Ovary (tissue), 9 donors: ENCODE results near the gene FAM162B. TPM values are rescaled to one million over a fixed set of nuclear protein-coding genes. Genes with fewer than 3 reads are reported as not detected.

Experiments
- DNase-seq, 5 donors: peaks; one replicate each; pipeline ENCODE4 v3.0.0-alpha.2; 2019 to 2020
- H3K27ac ChIP-seq, 2 donors: fragments of 200-600 bp; one replicate each; pipeline versions ENCODE4 v1.5.1 to v1.8.0; 2019 to 2022
- H3K27me3 ChIP-seq: fragments of 200-600 bp; one replicate; pipeline ENCODE4 v1.8.0; 2022
- H3K36me3 ChIP-seq: fragments of 200-600 bp; sonication (generic); one replicate; pipeline ENCODE4 v1.5.1; 2019
- H3K4me1 ChIP-seq: one replicate; pipeline ENCODE4 v1.8.1; 2013; ENCODE audit warnings: mild to moderate bottlenecking, moderate library complexity; ENCODE audit not compliant: insufficient read depth
- H3K4me3 ChIP-seq: fragments of 200-600 bp; sonication (generic); one replicate; pipeline ENCODE4 v1.5.1; 2017
- H3K9me3 ChIP-seq, 2 donors: fragments of 200-600 bp in 1 of 2; sonication (generic) in 1 of 2; one replicate each; pipeline versions ENCODE4 v1.5.1 to v1.8.1; 2013 to 2019; ENCODE audit warnings: mild to moderate bottlenecking in 1 of 2, moderate library complexity in 1 of 2
- EP300 ChIP-seq: sonication (generic); formaldehyde crosslinking; IDR thresholded peaks from one replicate; pipeline ENCODE4 v1.6.1; 2017; ENCODE audit warnings: antibody characterized with exemption
- POLR2A ChIP-seq: fragments of 450-650 bp; IDR thresholded peaks from one replicate; pipeline ENCODE4 v1.6.1; 2017; ENCODE audit warnings: antibody characterized with exemption, mild to moderate bottlenecking, moderate library complexity
- WGBS, 3 donors: extraction: QIAGEN DNeasy Blood & Tissue Kit in 1 of 3; methylation state at CpG; one replicate each; pipeline versions ENCODE4 v1.1.5 to v1.1.7; 2013 to 2017; 5-methylcytosine and 5-hydroxymethylcytosine counted together
- intact Hi-C, 4 donors: fragments of 100-400 bp; cut with DNase I; formaldehyde crosslinking; loops; one replicate each; pipeline versions ENCODE4 v1.11.0 to v1.15.1; 2022 to 2023
- polyA plus RNA-seq, 2 donors: library from polyadenylated mRNA; stranded (reverse); fragments of 200-250 nt in 1 of 2; fragments of 350-450 nt in 1 of 2; fragmentation: Illumina TruSeq in 1 of 2; extraction: RNeasy Lipid Tissue Mini Kit (QIAGEN cat#74804) in 1 of 2; gene quantifications; one replicate each; pipeline ENCODE4 v1.2.3, GENCODE V29; 2013 to 2014
- total RNA-seq, 7 donors: library from RNA; depleted of rRNA in 2 of 7; stranded (reverse); fragments of >200 nt in 2 of 7; fragmentation: NEBNext Ultra II Directional in 3 of 7; extraction: Animal tissue kit (Norgen Biotek cat#: 25700) in 3 of 7; gene quantifications; one replicate each; pipeline versions ENCODE4 v1.1.0 to v1.2.4, GENCODE V29; 2016 to 2023
- TF ChIP-seq, protein P1 (sequence below), 3 donors: fragments of 450-650 bp in 2 of 3; fragments of 200-600 bp in 1 of 3; IDR thresholded peaks; one replicate each; pipeline versions ENCODE4 v1.5.1 to v1.8.0; 2016 to 2022; ENCODE audit warnings: antibody characterized with exemption in 3 of 3, mild to moderate bottlenecking in 1 of 3
- donor health status: DM: no; HTN: no; CAD: no; lungs with moderate emphysema.
- donor health status: DM: no; HTN: no; CAD: no.
- donor health status: Bipolar disorder and iron deficiency.
- donor health status: DM: yes; HTN: yes; CAD: no.
- donor health status: DM: no; HTN: no; CAD: no.
- donor health status: DM: yes; HTN: yes; CAD: no.

FAM162B gene
- total and polyA plus RNA-seq, 9 donors: 2.2 to 11.6 (median 6.4) TPM

DNA sequence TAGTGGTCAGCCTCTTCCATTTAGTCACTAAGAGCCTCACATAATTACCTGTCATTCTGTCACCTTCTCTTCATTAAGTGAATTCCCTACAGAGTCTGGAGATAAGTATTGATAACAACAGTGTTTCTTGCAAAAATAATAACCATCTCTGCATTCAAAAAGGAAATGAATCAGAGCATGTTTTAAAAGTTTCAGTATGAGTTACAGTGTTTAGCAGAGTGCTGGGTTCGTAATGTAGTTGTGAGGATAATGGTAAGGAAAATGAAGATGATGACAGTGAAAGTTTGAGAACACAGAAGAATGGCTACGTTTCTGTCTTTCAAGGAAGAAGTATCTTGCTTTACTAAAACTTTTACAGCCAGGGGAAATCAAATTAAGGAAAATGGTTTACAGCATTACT lies 32.1 kb upstream of the FAM162B start:
- TF ChIP-seq POLR2A: no peak
- TF ChIP-seq EP300: no peak
- TF ChIP-seq, protein P1, sequence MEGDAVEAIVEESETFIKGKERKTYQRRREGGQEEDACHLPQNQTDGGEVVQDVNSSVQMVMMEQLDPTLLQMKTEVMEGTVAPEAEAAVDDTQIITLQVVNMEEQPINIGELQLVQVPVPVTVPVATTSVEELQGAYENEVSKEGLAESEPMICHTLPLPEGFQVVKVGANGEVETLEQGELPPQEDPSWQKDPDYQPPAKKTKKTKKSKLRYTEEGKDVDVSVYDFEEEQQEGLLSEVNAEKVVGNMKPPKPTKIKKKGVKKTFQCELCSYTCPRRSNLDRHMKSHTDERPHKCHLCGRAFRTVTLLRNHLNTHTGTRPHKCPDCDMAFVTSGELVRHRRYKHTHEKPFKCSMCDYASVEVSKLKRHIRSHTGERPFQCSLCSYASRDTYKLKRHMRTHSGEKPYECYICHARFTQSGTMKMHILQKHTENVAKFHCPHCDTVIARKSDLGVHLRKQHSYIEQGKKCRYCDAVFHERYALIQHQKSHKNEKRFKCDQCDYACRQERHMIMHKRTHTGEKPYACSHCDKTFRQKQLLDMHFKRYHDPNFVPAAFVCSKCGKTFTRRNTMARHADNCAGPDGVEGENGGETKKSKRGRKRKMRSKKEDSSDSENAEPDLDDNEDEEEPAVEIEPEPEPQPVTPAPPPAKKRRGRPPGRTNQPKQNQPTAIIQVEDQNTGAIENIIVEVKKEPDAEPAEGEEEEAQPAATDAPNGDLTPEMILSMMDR (IDR thresholded peaks at IDR 0.05): no peak
- 54 to 59% (median 57%) methylated on average over 2 of the region's 2 CpGs for WGBS, 3 donors
- no peak for DNase-seq

DNA sequence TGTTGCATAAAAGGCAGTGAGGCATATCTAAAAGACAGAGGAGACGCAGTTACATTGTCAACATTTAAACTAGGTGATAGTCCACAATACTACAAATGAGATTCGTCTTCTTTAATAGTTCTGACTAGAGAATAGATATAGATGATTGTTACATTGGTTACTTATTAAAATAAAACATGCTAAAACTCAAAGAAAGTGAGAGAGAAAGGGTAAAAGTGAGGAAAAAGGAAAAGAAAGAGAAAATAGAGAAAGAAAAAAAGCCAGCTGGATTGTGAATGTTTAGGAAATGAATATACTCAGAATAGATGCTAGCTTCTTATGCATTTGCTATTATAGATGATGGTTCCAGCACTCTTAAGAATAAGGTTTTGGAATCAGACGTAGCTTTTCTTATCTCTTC lies 27.7 kb upstream of the FAM162B start:
- no peak overlapping the region for H3K27ac ChIP-seq
- H3K27me3 ChIP-seq: no peaks in the 10 kb centered on the region
- no peaks in the 10 kb centered on the region for H3K9me3 ChIP-seq
- intact Hi-C loops: no loop called here
- TF ChIP-seq EP300 (no peak), POLR2A (no peak)
- TF ChIP-seq, protein P1 (IDR thresholded peaks at IDR 0.05): no peak
- H3K4me1 ChIP-seq: no peaks in the 10 kb centered on the region
- 50 to 68% (median 62%) methylated on average over 3 of the region's 3 CpGs for WGBS, 3 donors
- H3K4me3 ChIP-seq: no peak overlapping the region
- no peaks in the 10 kb centered on the region for H3K36me3 ChIP-seq
- no peak for DNase-seq

More for the DNA sequence above, 32.1 kb upstream of the FAM162B start:
- no peaks in the 10 kb centered on the region for H3K27me3 ChIP-seq
- H3K9me3 ChIP-seq: no peaks in the 10 kb centered on the region
- H3K27ac ChIP-seq: no peak overlapping the region
- no peaks in the 10 kb centered on the region for H3K4me1 ChIP-seq
- no peaks in the 10 kb centered on the region for H3K36me3 ChIP-seq
- intact Hi-C loops: no loop called here
- H3K4me3 ChIP-seq: no peak overlapping the region

DNA sequence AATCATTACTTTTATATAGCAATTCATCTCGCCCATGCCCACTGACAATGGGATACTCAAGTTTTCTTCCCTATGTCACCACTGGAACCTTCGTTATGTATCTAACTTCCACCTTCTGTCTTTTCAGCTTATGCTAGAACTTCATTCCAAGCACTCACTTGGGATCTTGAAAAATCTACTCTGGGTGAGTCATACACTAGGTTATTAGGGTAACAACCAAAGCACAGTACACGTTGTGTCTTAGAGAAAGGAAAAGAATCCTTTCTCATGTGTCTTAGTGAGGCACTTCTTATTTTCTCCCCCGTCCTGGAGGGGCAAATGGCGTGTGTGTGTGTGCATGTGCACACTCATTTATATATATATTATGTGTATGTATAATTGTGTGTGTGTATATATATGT lies 18.3 kb upstream of the FAM162B start:
- Histone ChIP-seq H3K4me1 (no peaks in the 10 kb centered on the region), H3K4me3 (no peak overlapping the region), H3K27ac (no peak overlapping the region), H3K9me3 (no peaks in the 10 kb centered on the region), H3K36me3 (no peaks in the 10 kb centered on the region), H3K27me3 (no peaks in the 10 kb centered on the region)
- WGBS, 3 donors: 63 to 73% (median 64%) methylated on average over 5 of the region's 5 CpGs
- DNase-seq: no peak
- TF ChIP-seq, protein P1 (IDR thresholded peaks at IDR 0.05): no peak
- TF ChIP-seq POLR2A (no peak), EP300 (no peak)
- intact Hi-C loops: no loop called here

- intact Hi-C loops: no loop called here
- TF ChIP-seq, protein P1 (IDR thresholded peaks at IDR 0.05): peak in 1 of 3 donors; percentile 10
- no peak for TF ChIP-seq POLR2A
- TF ChIP-seq EP300: no peak
- Histone ChIP-seq H3K27me3 (no peaks in the 10 kb centered on the region), H3K27ac (no peak overlapping the region), H3K36me3 (no peaks in the 10 kb centered on the region), H3K4me3 (no peak overlapping the region), H3K9me3 (no peaks in the 10 kb centered on the region), H3K4me1 (no peaks in the 10 kb centered on the region)
- WGBS, 3 donors: 16 to 26% (median 24%) methylated on average over 13 of the region's 13 CpGs
- DNase-seq: no peak
Measured at GRCh38 chr6:116779573-116780164, 14.2 kb upstream of the FAM162B start.
